Neural progenitor cell (in vitro differentiated cells): ENCODE results near the gene MRPL47. TPM values are rescaled to one million over a fixed set of nuclear protein-coding genes. Genes with fewer than 3 reads are reported as not detected.
A peak's percentile ranks its signal among the peaks of the same experiment; 100 is the strongest.
"Not testable (repeated sequence)": the region's sequence is repeated elsewhere in the genome, so short reads cannot be mapped to it uniquely, and the experiment has no call there.

Experiments
- DNase-seq: peaks from one replicate; pipeline ENCODE4 v3.0.0-alpha.2; 2016; ENCODE audit warnings: low spot score
- H2AFZ ChIP-seq: fragments of 200-600 bp; sonication (generic); replicated peaks from 2 replicates; pipeline ENCODE4 v1.6.1; 2016; ENCODE audit warnings: antibody characterized with exemption
- H3F3A ChIP-seq: fragments of 200-600 bp; sonication (generic); 2 replicates; pipeline ENCODE4 v1.6.1; 2016; ENCODE audit warnings: antibody characterized with exemption, low read depth
- H3K27ac ChIP-seq: fragments of 200-600 bp; sonication (generic); 2 replicates; pipeline ENCODE4 v1.5.1; 2016; ENCODE audit warnings: mild to moderate bottlenecking
- H3K27me3 ChIP-seq: fragments of 200-600 bp; sonication (generic); 2 replicates; pipeline ENCODE4 v1.6.1; 2016; ENCODE audit warnings: mild to moderate bottlenecking, moderate library complexity
- H3K36me3 ChIP-seq: fragments of 200-600 bp; sonication (generic); 2 replicates; pipeline ENCODE4 v1.5.1; 2016
- H3K4me1 ChIP-seq: fragments of 200-600 bp; sonication (generic); 2 replicates; pipeline ENCODE4 v1.6.1; 2016; ENCODE audit warnings: mixed run types
- H3K4me2 ChIP-seq: fragments of 200-600 bp; sonication (generic); 2 replicates; pipeline ENCODE4 v1.6.1; 2016
- H3K4me3 ChIP-seq: fragments of 200-600 bp; sonication (generic); 2 replicates; pipeline ENCODE4 v1.5.1; 2016
- H3K79me2 ChIP-seq: fragments of 200-600 bp; sonication (generic); 2 replicates; pipeline ENCODE4 v1.6.1; 2016; ENCODE audit warnings: low read depth
- H3K9ac ChIP-seq: fragments of 200-600 bp; sonication (generic); 2 replicates; pipeline ENCODE4 v1.6.1; 2016
- H3K9me3 ChIP-seq: fragments of 200-600 bp; sonication (generic); 2 replicates; pipeline ENCODE4 v1.5.1; 2016; ENCODE audit warnings: low read depth
- H4K20me1 ChIP-seq: fragments of 200-600 bp; sonication (generic); 2 replicates; pipeline ENCODE4 v1.6.1; 2016; ENCODE audit warnings: low read depth
- H3K27ac Mint-ChIP-seq: 3 replicates; pipeline ENCODE4 v1.8.0; 2021; ENCODE audit warnings: mixed read lengths
- H3K27me3 Mint-ChIP-seq: 2 replicates; pipeline ENCODE4 v1.8.0; 2022; ENCODE audit warnings: low read depth, mild to moderate bottlenecking, inconsistent platforms, moderate library complexity, mixed read lengths; ENCODE audit not compliant: insufficient read depth
- H3K36me3 Mint-ChIP-seq: 3 replicates; pipeline ENCODE4 v1.8.0; 2021; ENCODE audit warnings: mixed read lengths
- H3K4me1 Mint-ChIP-seq: 3 replicates; pipeline ENCODE4 v1.8.0; 2021; ENCODE audit warnings: mixed read lengths
- H3K4me3 Mint-ChIP-seq: 3 replicates; pipeline ENCODE4 v1.8.0; 2021; ENCODE audit warnings: mild to moderate bottlenecking, moderate library complexity, mixed read lengths
- H3K9me3 Mint-ChIP-seq: 3 replicates; pipeline ENCODE4 v1.8.0; 2020; ENCODE audit warnings: mixed read lengths
- CTCF ChIP-seq: fragments of 200-600 bp; sonication (generic); IDR thresholded peaks from 2 replicates; pipeline ENCODE4 v1.5.1; 2017; ENCODE audit warnings: antibody characterized with exemption, mild to moderate bottlenecking
- EZH2 ChIP-seq: fragments of 200-600 bp; sonication (generic); IDR thresholded peaks from 2 replicates; pipeline ENCODE4 v1.6.1; 2017; ENCODE audit warnings: antibody characterized with exemption, mild to moderate bottlenecking, moderate library complexity
- EZH2phosphoT487 ChIP-seq: fragments of 200-600 bp; sonication (generic); IDR thresholded peaks from 2 replicates; pipeline ENCODE4 v1.6.1; 2017; ENCODE audit warnings: antibody characterized with exemption
- total RNA-seq: library from RNA; depleted of rRNA; stranded (reverse); fragments of >200 nt; gene quantifications from 2 replicates; pipeline ENCODE4 v1.2.3, GENCODE V29; 2015; ENCODE audit warnings: low replicate concordance

MRPL47 gene
- total RNA-seq, 1 donor from 2014 or later = 64.5 TPM

- TF ChIP-seq EZH2phosphoT487 (no peak), EZH2 (no peak), CTCF (no peak)
- Mint-ChIP-seq H3K27ac (peak overlapping the region; percentile 81), H3K27me3 (peaks cover 7% of the 10 kb centered on the region)
Measured at GRCh38 chr3:179651687-179652446, 47.4 kb upstream of the MRPL47 start.

GRCh38 chr3:179646177-179646576 is 41.7 kb upstream of the MRPL47 start:
- H3K27me3 ChIP-seq = no peaks in the 10 kb centered on the region
- no peak overlapping the region for H2AFZ ChIP-seq
- H3K79me2 ChIP-seq = no peaks in the 10 kb centered on the region
- no peak overlapping the region for H3K27ac ChIP-seq
- no peak overlapping the region for H3K4me3 ChIP-seq
- no peaks in the 10 kb centered on the region for H3K9me3 ChIP-seq
- Mint-ChIP-seq H3K36me3 (no peaks in the 10 kb centered on the region), H3K4me1 (peaks cover 2% of the 10 kb centered on the region), H3K27me3 (peaks cover 6% of the 10 kb centered on the region), H3K4me3 (no peak overlapping the region), H3K27ac (no peak overlapping the region), H3K9me3 (no peaks in the 10 kb centered on the region)
- peaks cover 8% of the 10 kb centered on the region for H3F3A ChIP-seq
- TF ChIP-seq EZH2phosphoT487 = no peak
- no peak for TF ChIP-seq CTCF
- TF ChIP-seq EZH2 = no peak
- H4K20me1 ChIP-seq = no peaks in the 10 kb centered on the region
- no peaks in the 10 kb centered on the region for H3K4me1 ChIP-seq
- H3K4me2 ChIP-seq = no peak overlapping the region
- H3K9ac ChIP-seq = no peak overlapping the region
- H3K36me3 ChIP-seq = no peaks in the 10 kb centered on the region
- no peak for DNase-seq

More at GRCh38 chr3:179651687-179652446, 47.4 kb upstream of the MRPL47 start:
- peak overlapping the region; percentile 95 for H3K4me2 ChIP-seq
- DNase-seq = no peak
- no peak overlapping the region for H3K9ac ChIP-seq
- no peaks in the 10 kb centered on the region for H3K36me3 ChIP-seq
- no peaks in the 10 kb centered on the region for H3K9me3 ChIP-seq
- Mint-ChIP-seq H3K4me3 (peak overlapping the region; percentile 82), H3K36me3 (peaks cover 14% of the 10 kb centered on the region), H3K4me1 (peaks cover 29% of the 10 kb centered on the region), H3K9me3 (no peaks in the 10 kb centered on the region)
- peak overlapping the region; percentile 69 for H2AFZ ChIP-seq
- peak overlapping the region; percentile 99 for H3K4me3 ChIP-seq
- peaks cover 36% of the 10 kb centered on the region for H3K79me2 ChIP-seq
- H3K27ac ChIP-seq = no peak overlapping the region
- peaks cover 30% of the 10 kb centered on the region for H3F3A ChIP-seq
- peaks cover 27% of the 10 kb centered on the region for H4K20me1 ChIP-seq
- H3K4me1 ChIP-seq = peaks cover 7% of the 10 kb centered on the region
- H3K27me3 ChIP-seq = no peaks in the 10 kb centered on the region

GRCh38 chr3:179643837-179644236 is 39.4 kb upstream of the MRPL47 start:
- not testable (repeated sequence) for H3K36me3 ChIP-seq, H3K27me3 Mint-ChIP-seq, H3K27ac Mint-ChIP-seq, H3K9me3 Mint-ChIP-seq, H2AFZ ChIP-seq, DNase-seq, H3K4me3 ChIP-seq, H3K79me2 ChIP-seq, H3K4me2 ChIP-seq, H3K9ac ChIP-seq, H3K27me3 ChIP-seq, H3K36me3 Mint-ChIP-seq, H3K4me3 Mint-ChIP-seq, H3K4me1 Mint-ChIP-seq, H4K20me1 ChIP-seq, H3K9me3 ChIP-seq, H3K4me1 ChIP-seq, H3F3A ChIP-seq, H3K27ac ChIP-seq

GRCh38 chr3:179642871-179643270 is 38.4 kb upstream of the MRPL47 start:
- TF ChIP-seq EZH2phosphoT487 (no peak), CTCF (no peak), EZH2 (no peak)
- no peak overlapping the region for H3K27ac Mint-ChIP-seq
- no peak overlapping the region for H3K4me3 ChIP-seq
- no peaks in the 10 kb centered on the region for H3K9me3 ChIP-seq
- no peak for DNase-seq
- no peaks in the 10 kb centered on the region for H3K36me3 ChIP-seq
- H3K9ac ChIP-seq = no peak overlapping the region
- no peak overlapping the region for H2AFZ ChIP-seq
- H3K4me1 ChIP-seq = no peaks in the 10 kb centered on the region
- H3F3A ChIP-seq = no peaks in the 10 kb centered on the region
- H3K4me1 Mint-ChIP-seq = no peaks in the 10 kb centered on the region
- no peaks in the 10 kb centered on the region for H3K36me3 Mint-ChIP-seq
- H3K27me3 Mint-ChIP-seq = peaks cover 2% of the 10 kb centered on the region
- H3K27ac ChIP-seq = no peak overlapping the region
- H3K9me3 Mint-ChIP-seq = no peaks in the 10 kb centered on the region
- no peak overlapping the region for H3K4me3 Mint-ChIP-seq
- no peak overlapping the region for H3K4me2 ChIP-seq
- H4K20me1 ChIP-seq = no peaks in the 10 kb centered on the region
- H3K79me2 ChIP-seq = no peaks in the 10 kb centered on the region
- H3K27me3 ChIP-seq = no peaks in the 10 kb centered on the region
